Midbrain (tissue), 1 donor: ENCODE results near the gene DCC.
A peak's percentile ranks its signal among the peaks of the same experiment; 100 is the strongest.

ENCODE experiments used
- DNase-seq: peaks from one replicate; lab custom pipeline; 2025; lab: John Stamatoyannopoulos, UW

Gene DCC

DNA sequence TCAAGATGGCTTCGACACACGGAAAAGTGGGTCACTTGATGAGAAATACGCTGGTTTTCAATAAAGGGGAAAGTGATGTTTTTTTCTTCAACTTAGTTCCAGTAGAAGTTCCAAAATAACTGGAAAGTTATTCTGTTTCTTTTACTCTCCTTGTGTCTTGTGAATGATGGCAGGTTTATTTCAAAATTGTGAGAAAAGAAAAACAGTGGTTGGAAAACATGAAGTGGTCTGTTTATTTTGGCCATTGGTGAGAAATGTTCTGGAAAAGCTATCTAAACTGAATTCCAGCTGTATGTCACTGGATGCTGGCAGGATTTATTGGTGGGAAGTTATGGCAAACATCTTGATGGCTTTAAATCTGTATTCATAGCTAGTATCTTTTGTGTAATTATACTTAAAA, 484.1 kb downstream of the DCC start:
- no peak for DNase-seq

DNA sequence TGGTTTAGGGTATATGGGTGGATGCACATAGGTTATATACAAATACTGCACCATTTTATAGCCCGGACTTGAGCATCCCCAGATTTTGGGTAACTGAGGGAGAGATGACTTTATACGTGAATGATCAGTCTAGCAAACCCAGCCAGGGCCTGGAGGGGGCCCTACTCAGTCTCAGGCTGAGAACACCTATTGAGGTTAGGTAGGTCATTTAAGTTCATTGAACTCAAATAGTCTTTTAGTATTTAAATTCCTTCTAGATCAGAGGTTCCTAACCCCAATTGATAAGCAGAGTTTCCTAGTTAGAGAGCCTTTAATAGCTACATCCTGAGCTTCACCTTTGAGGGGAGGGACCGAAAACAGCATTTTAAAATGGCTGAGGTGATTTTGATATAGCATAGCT, 487.0 kb downstream of the DCC start:
- DNase-seq, result no peak

DNA sequence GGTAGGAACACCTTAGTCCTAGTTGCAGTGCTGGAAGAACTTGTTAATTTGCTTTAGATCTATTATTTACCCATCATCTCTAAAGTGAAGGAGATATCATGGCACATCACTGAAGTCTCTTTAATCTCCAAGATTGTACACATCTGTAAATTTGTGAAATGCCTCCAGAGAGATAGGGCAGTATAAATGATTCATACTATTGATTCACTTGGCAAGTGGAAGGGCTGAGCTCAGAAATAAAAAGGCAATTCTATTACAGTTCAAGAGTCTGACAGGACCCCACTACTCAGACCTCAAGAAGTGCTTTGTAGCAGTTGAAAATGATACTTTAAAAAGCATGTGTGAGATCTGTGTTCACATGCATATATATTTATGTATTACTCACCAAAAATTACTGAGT, 489.3 kb downstream of the DCC start:
- no peak for DNase-seq

DNA sequence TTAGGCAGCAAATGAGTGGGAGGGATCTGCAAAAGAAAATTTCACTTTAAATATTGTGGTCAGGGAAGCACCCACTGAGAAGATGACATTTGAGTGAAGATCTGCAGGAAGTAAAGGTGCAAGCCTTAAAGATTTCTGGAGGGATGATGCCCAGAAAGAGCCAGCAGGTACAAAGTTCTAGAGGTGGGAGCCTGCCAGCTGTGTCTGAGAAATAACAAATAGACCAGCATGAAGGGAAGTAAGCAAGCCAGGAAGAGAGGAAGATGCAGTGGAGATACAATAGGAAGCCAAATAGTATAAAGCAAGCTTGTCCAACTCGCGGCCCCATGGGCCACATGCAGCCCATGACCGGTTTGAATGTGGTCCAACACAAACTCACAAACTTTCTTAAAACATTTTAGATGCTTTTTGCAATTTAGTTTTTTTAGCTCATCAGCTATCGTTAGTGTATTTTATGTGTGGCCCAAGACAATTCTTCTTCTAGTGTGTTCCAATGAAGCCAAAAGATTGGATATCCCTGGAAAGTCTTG, 489.9 kb downstream of the DCC start:
- DNase-seq, result no peak

DNA sequence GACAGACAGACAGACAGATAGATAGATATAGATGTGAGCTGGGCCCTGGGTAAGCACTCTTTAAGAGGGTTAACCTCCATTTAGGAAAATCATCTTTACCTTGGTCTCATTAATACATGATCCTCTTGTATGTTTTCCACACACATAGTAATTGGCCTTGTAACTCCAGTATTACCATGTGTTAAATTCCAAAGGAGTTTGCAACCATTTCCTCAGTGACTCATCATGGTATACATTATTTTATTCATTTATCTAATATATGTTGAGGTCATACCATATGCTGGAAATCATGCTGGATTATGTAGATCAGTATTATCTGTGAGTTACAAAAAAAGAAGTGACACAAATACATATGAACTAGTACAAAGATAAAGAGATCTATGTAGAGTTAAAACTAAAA, 504.3 kb downstream of the DCC start:
- no peak for DNase-seq

DNA sequence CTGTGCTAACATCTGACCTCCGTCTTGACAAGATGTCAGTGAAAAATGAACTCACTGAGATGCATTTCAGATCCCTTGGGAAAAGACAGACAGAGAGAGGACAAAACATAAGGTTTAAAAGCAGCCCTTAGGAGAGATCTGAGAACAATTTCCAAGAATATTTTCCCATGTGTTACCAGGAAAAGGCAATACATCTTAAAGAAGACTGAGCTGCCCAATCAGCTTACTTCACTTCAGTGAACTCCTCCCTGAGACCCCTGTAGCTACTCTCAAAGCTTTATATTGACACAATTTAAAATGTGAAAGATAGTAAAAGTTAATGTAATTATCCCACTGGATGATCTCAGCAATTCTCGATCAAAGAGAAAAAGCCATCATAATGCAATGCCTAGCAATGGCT, 505.0 kb downstream of the DCC start:
- DNase-seq, result no peak

DNA sequence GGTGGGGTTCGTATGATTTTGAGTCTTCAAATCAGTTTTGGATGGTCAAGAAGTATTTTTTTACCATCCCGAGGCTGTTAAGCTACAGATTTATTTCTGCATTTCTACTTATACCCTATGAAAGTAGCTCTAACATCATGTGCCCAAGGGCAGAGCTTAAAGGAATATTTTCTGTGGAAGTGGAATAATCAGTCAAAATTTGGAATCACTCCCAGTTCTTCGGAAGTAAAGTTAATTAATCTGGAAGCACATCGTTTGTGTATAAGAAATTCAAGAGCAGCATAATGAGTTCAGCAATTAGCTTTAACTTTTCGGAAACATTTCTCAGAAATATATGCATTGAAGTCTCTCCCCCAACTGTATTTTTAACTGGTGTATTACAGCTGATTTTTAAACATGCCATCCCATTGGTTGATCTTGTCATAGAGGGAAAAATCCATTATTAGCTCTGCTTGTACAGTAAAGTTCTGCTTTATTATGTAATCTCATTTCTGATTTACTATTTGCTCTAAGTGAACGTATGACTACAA, 510.1 kb downstream of the DCC start:
- DNase-seq, result no peak

DNA sequence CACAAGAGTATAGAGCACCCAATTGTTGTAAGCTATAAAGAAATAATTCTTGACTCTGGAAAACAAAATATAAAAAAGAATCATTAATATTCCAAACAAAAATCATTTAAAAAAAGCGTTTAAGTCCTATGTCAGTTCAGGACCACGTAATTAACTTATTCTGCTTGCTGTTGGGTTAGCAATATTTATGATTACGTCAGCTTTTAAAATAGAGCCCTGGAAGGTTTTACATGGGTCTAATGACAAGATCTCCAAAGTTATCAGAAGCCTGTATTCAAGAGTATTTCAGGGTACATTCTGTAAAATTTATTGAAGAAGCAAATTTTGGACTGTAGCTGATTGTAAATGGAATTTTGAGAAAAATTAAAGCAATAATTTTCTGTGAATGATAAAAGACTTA, 521.6 kb downstream of the DCC start:
- no peak for DNase-seq

DNA sequence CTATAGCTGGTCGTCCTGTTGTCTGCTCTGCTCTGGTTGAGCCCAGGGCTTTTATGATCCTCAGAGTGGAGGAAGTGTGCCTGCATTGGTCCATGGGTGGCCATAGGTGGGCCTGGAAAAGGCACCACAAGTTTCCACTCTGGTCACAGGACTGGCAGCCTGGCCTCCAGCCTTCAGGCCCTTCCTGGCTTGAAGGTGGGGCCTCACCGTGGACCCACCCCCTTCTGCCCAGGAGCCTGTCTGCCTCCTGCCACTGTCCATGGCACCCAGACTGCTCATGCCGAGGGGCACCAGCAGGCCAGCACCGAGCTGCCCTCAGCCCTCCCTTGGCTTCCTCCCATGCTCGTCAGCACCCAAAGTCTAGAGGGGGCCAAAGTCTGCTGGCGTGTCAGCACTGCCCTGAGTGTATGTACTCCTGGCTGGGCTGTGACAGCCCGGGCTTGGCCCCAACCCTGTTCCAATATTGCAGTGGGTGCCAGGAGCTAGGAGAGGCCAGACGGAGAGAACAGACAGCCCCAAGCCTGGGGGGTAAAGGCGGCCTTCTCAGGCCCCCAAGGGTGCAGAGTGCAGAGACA, 529.4 kb downstream of the DCC start:
- no peak for DNase-seq

DNA sequence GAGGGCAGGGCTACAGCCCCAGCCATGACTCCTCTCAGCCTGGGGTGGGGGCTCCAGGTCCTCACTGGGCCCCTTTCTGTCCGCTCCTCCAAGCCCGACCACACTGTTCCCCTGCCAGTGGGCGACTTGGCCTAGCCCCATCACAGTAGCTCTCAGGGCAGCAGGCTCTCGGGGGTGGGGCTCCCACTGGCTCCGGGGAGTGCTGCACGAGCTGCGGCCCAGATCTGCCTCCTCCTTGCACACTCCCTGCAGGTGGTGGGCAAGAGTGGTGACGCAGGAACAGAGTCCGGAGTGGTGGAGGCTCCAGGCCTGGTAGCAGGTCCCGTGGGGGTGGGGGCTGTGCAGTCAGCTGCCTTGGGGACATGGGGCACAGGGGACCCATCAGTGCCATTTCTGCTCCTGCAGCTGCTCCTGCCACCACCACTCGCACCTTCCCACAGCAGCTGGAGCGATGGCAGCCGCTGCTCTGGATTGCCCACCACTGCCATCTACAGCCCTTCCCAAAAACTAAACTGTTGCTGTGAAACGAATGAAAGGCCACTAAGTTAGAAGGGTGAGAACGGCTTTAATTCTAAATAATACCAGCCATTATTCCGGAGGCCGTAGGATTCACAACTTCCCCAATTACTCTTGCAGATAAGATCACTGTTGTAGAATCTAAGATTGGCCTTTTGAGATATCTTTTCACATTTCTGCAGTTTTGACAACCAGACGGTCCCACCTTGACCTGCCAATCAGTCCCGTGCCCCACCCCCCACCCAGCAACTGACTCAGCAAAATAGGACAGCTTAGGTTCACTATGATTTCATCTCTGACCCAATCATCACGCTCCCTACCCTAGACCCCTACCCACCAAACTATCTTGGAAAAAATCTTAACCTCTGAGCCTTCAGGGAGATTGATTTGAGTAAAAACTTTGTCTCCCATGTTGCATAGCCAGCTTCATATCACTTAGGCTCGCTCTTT, 530.2 kb downstream of the DCC start:
- DNase-seq, result no peak

DNA sequence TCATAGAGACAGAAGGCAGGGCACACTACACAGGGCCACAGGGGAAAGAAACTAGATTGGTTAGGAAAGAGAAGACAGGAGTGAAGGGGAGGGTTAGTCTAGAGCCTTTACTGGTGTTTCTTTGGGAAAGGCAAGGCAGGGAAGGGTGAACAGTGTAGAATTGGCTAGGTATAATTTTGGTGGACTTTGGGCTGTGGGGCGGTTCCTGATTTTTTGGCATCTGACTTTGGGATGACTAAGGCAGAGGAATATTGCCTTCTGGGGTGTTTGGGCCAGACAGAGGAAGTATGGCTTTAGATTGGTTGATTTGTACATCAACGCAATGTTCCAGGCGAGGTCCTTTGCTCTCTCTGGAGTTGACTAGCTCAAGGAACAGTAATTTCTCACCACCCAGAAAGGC, 534.8 kb downstream of the DCC start:
- no peak for DNase-seq

DNA sequence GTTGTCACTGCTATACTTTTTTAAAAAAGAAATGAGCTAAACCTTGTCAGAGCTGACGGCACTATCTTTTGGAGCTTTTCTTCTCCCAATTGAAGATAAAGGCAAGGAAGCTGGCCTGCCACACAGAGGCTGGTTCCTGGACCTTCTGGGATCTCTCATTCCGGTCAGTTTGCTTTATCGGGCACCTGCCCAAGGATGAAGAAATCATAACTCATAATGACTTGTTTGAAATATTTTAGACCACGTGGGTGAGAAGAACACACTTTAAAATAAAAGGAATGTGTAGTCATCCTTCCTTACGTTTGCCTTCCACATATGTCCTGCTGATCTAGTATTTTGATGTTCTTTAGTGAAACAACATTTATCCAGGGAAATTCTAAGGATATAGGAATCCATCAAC, 535.7 kb downstream of the DCC start:
- no peak for DNase-seq

DNA sequence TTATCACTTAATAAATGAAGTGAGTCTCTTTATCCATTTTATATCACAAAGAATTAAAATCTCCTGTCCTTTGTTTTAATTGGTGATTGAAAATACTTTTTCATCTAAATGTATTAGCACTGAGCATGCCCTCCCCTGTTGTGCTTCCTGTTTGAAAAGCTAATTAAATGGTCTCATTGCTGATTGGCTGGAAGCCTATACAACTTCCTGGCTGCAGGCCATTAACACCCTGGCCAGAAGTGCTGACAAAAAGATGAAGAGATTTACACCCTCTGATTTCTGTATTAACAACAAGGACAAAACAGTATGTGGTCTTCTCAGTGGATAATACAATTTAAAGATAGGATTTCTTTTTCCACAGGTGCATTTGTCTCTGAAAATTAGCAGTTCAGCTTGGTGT, 548.0 kb downstream of the DCC start:
- DNase-seq, result no peak

DNA sequence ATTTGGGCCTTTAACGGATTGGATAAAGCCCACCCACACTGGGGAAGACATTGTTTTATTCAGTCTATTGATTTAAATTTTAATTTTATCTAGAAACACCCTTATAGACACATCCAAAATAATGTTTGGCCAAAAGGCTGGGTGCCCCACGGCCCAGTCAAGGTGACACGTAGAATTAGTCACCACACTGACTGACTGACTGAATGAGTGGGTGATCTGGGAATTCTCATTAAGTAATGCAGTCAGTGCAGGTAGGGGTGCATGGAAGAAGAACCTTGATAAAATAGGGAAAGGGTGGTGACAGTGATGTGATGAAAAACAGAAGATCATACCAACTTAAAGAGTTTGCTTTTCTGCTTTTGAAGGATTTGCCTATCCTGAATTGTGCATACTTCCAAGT, 554.8 kb downstream of the DCC start:
- DNase-seq, result no peak

DNA sequence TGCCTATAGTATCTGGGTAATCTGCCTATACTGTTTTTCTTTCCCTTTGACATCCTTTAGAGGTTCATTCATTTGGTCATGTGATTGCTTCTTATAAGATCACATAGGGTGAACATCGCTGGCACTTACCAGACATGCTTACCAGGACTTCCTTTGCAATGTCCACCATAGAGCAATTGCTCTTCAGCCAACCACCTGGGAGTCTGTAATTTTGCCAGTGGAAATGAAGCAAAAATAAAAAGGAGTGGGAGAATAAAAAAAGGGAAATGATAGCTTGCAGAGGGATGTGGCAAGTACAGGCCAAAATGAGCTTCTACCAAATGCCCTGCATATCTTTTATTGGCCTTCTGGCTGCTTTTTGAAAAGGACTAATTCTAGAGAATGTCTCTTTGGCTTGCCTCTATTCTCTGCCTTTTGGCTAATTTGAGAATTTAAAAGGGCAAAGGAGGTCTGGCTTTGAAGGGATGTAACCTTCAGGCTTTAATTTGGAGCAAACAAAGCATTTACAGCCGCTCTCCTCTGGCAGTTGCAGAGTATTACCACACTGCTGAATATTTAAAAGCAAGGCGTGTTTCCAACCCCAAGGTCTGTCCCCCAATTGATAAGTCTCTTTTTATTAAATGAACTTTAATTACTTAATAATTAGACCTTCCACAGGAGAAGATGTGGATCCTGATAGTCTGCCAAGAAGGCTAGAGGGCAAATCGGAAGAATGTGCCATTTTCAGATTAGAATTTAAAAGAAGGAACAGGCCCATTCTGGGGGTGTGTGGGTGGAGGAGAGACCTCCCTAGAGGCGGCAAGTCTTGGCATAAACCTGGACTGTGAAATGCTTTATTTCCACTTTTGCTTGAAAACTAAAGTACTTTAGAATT, 557.9 kb downstream of the DCC start:
- no peak for DNase-seq

DNA sequence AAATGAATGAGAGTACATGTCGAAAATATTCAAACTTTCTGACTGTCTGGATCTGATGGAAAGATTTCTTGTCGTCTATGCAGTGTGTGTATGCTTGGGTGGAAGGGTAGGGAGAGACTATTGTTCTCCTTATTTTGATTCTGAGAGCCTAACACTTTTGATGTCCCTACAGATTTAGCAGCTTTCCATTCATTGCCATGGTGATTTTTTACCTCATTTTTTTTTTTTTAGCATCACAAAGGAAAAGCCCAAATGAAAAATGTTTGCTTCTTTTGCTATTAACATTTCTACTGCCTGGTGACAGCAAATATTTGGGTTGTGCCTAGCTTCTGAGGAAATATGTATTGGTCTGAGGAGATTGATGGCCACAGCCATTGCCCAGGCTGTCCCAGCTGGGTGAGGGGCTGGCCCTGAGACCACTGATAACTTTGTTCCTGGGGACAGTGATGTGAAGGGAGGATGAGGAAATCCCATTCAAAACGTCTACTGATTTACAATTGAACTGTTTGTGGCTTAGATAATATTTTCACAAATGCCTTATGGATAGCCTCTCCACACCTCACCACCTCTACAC, 558.6 kb downstream of the DCC start:
- DNase-seq, result no peak

DNA sequence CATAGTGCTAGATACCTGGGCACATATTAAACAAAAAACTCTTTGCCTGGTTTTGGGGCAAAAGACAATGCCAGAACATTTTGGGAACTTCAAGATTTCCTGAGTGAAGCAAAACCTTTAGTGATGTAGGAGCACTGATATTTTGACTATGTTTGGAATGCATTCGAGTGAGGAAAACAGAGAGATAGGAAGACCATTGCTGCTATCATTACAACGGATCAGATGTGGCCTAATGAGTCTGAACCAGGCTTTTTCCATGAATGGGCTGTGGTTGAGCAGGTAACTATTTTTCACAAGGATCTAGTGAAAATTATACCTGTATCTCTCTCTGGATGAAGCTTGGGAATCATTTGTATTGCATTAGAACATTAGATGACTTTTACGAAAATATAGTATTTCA, 562.2 kb downstream of the DCC start:
- DNase-seq, result no peak

DNA sequence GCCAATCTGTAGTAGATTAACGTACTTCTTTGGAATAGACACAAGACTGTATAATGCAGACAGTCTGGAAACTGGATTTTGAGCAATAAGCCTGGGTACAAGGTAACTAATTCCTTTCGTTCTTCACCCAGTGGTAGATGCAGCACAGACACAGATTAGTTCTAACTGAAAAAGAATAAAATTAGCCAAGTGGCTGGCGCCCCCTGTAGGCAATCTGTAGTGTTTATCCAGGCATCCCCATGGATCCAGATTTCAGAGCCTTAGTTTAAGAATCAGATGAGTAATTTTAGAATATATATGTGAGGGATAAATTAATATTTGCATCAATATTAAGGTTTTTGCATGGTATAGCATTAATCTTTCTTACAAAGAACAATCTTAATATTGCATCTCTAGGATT, 563.9 kb downstream of the DCC start:
- peak; percentile 49 for DNase-seq

DNA sequence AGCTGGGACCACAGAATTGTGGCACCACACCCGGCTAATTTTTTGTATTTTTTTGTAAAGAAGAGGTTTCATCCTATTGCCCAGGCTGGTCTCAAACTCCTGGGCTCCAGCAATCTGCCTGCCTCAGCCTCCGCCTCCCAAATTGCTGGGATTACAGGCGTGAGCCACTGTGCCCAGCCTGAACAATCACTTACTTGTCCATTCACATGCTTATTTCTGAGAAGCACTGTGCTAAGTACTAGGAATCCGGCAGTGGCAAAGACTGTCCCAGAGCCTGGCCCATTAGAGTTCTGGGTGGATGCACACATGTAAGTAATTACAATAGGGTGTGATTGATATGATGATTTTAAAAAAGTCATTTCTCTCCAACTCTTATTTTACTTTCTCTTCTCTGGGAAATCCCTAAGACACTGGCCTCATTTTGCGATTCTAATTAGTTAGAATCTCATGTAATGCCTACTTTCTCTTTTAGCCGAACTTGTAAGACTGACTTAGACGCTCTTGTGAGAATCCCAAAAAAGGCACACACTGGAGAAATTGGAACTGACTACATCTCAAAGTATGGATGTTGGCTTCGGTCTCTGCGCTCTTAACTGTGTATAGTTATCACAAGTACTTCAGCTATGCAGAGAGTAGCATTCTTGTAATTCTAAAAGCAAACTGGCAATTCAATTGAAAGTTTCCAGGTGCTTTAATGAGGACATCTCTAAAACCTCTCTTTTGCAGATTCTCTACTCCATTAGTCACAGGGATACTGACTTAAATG, 567.7 kb downstream of the DCC start:
- DNase-seq, result no peak

DNA sequence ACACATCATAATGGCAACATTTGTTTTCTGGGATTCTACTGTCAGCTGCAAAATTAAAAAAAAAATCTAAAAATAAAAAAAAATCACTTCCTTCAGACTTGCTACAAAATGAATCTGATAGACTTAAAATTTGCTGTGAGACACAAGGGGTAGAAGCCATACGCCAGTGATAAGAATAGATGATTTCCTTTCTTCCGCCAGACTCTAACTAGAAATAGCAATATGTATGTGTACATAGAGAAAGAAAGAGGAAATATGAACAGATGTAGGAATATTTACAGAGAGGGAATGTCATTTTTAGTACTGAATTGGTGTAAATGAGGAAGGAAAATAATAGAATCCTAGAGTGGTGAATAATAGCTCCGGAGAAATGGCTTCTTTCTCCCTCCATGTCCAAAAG, 574.2 kb downstream of the DCC start:
- DNase-seq, result no peak

DNA sequence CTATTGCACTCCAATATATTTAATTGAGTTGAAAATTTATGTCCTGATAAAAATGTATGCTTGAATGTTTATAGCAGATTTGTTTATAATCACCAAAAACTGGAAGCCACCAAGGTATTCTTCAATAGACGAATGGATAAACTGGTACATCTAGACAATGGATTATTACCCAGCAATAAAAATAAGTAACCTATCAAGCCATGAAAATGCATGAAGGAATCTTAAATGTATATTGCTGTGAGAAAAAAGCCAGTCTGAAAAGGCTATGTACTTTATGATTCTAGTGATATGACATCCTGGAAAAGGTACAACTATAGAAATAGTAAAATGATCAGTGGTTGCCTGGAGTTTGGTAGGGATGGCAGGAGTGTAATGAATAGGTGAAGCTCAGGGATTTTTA, 580.7 kb downstream of the DCC start:
- DNase-seq, result no peak
